ENCODE results near the gene MMP14. TPM values are rescaled to one million over a fixed set of nuclear protein-coding genes. Genes with fewer than 3 reads are reported as not detected.
"Not testable (repeated sequence)": the region's sequence is repeated elsewhere in the genome, so short reads cannot be mapped to it uniquely, and the experiment has no call there.

MMP14 gene
- total and polyA plus RNA-seq, 3 donors from 2014 or later: 14.2 to 54.6 (median 35.8) TPM

- H3K9me3 ChIP-seq: no peaks in the 10 kb centered on the region
- 0 to 3% methylated on average over 3 to 20 of the region's 20 CpGs for WGBS, 2 donors
- no peaks in the 10 kb centered on the region for H3K36me3 ChIP-seq (ENCODE audit: low read depth, missing control alignments)
- H3K4me3 ChIP-seq: peak overlapping the region; percentile 21 to 32
- H3K27me3 ChIP-seq: no peaks in the 10 kb centered on the region
- H3K27ac ChIP-seq: no peak overlapping the region
- peaks cover 22% of the 10 kb centered on the region for H3K4me1 ChIP-seq
- TF ChIP-seq, protein P1, sequence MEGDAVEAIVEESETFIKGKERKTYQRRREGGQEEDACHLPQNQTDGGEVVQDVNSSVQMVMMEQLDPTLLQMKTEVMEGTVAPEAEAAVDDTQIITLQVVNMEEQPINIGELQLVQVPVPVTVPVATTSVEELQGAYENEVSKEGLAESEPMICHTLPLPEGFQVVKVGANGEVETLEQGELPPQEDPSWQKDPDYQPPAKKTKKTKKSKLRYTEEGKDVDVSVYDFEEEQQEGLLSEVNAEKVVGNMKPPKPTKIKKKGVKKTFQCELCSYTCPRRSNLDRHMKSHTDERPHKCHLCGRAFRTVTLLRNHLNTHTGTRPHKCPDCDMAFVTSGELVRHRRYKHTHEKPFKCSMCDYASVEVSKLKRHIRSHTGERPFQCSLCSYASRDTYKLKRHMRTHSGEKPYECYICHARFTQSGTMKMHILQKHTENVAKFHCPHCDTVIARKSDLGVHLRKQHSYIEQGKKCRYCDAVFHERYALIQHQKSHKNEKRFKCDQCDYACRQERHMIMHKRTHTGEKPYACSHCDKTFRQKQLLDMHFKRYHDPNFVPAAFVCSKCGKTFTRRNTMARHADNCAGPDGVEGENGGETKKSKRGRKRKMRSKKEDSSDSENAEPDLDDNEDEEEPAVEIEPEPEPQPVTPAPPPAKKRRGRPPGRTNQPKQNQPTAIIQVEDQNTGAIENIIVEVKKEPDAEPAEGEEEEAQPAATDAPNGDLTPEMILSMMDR (IDR thresholded peaks at IDR 0.05): peak; percentile 88 to 93 (median 90)
- TF ChIP-seq POLR2A (IDR thresholded peaks at IDR 0.05): no peak
- intact Hi-C loops (cut with DNase I; ENCODE audit: low total_unique reads): loop anchor here (10.0 kb wide), 1 partner anchor 288 kb away; no protein-coding TSS in a partner anchor
- DNase-seq: peak; percentile 94
Measured at GRCh38 chr14:22852940-22853767, 16.8 kb downstream of the MMP14 start.

DNA sequence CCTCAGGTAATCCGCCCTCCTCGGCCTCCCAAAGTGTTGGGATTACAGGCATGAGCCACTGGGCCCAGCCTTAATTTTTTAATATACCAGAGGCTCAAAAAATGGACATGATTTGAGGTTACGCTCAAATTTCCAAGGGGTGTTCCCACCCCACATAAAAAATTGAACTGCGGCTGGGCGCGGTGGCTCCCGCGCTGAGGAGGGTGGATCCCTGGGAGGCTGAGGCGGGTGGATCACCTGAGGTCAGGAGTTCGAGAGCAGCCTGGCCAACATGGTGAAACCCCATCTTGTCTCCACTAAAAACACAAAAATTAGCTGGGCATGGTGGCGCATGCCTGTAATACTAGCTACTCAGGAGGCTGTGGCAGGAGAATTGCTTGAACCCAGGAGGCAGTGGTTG lies 17.9 kb downstream of the MMP14 start:
- H3K4me1 ChIP-seq: peaks cover 17% of the 10 kb centered on the region

DNA sequence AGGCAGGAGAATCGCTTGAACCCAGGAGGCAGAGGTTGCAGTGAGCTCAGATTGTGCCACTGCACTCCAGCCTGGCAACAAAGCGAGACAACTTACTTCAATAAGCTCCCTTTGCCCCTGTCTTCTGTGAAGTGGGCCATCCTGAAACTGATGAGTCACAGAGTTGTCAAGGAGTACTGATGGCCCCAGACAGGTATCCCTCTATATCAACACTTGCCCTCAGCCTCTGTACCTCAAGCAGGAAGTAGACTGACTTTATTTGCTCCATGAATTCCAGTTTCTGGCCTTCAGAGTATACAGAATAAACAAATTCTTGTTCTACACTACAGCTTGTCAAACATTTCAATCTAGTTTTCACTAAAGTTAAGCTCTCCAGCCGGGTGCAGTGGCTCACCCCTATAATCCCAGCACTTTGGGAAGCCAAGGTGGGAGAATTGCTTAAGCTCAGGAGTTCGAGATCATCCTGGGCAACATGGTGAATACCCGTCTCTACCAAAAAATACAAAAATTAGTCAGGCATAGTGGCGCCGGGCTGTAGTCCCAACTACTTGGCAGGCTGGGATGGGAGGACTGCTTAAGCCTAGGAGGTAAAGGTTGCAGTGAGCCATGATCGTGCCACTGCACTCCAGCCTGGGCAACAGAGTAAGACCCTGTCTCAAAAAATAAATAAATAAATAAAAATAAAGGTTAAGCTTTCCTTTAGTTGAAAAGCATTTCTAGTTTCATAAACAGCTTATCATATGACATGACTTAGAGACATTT lies 18.8 kb downstream of the MMP14 start:
- no peak for DNase-seq
- intact Hi-C loops (cut with DNase I; ENCODE audit: low total_unique reads): loop anchor here (10.0 kb wide), 1 partner anchor 290 kb away; no protein-coding TSS in a partner anchor
- H3K9me3 ChIP-seq: no peaks in the 10 kb centered on the region
- no peaks in the 10 kb centered on the region for H3K36me3 ChIP-seq (ENCODE audit: low read depth, missing control alignments)
- H3K27ac ChIP-seq: no peak overlapping the region
- H3K4me3 ChIP-seq: no peak overlapping the region
- no peaks in the 10 kb centered on the region for H3K27me3 ChIP-seq
- TF ChIP-seq, protein P1 (IDR thresholded peaks at IDR 0.05): no peak
- no peak for TF ChIP-seq POLR2A (IDR thresholded peaks at IDR 0.05)
- H3K4me1 ChIP-seq: peaks cover 11% of the 10 kb centered on the region
- WGBS, 2 donors: 93 to 95% methylated on average over 8 of the region's 8 CpGs

More for the DNA sequence above, 17.9 kb downstream of the MMP14 start:
- not testable (repeated sequence) for DNase-seq; H3K4me3 ChIP-seq; H3K36me3 ChIP-seq (ENCODE audit: low read depth, missing control alignments); H3K9me3 ChIP-seq; H3K27ac ChIP-seq; H3K27me3 ChIP-seq
- intact Hi-C loops (cut with DNase I; ENCODE audit: low total_unique reads): loop anchor here (10.0 kb wide), 1 partner anchor 289 kb away; no protein-coding TSS in a partner anchor
- 91 to 96% methylated on average over 11 of the region's 11 CpGs for WGBS, 2 donors

DNA sequence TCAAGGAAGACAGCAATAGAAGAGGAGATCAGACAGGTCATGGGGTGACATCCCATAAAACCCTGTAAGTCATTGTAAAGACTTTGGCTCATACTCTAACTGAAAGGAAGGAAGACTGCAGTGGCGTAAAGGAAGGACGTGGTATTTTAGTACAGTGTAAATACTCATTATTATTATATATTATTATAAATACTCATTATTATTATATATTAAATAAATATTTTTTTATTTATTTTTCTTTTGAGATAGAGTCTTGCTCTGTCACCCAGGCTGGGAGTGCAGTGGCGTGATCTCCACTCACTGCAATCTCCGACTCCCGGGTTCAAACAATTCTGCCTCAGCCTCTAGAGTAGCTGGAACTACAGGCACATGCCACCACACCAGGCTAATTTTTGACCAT lies 20.0 kb downstream of the MMP14 start:
- WGBS, 2 donors: 93 to 97% methylated on average over 5 of the region's 5 CpGs

DNA sequence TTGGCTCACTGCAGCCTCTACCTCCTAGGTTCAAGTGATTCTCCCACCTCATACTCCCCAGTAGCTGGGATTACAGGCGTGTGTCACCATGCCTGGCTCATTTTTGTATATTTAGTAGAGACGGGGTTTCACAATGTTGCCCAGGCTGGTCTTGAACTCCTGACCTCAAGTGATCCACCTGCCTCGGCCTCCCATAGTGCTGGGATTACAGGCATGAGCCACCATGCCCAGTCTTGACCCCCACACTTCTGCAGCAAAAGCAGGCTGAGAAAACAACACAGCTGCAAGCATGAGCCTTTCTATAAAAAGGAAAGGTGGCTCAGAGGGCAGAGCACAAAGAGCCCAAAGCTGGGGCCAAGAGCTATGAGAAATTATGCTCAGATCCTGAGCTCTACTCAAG lies 24.0 kb downstream of the MMP14 start:
- H3K9me3 ChIP-seq; intact Hi-C loops (cut with DNase I; ENCODE audit: low total_unique reads); H3K36me3 ChIP-seq (ENCODE audit: low read depth, missing control alignments); H3K27me3 ChIP-seq; H3K4me3 ChIP-seq; H3K4me1 ChIP-seq; DNase-seq; H3K27ac ChIP-seq: not testable (repeated sequence)
- whole genome bisulfite sequencing, 2 donors: 79 to 82% methylated on average over 3 of the region's 3 CpGs

More for the DNA sequence above, 20.0 kb downstream of the MMP14 start:
- TF ChIP-seq POLR2A (IDR thresholded peaks at IDR 0.05): no peak
- TF ChIP-seq, protein P1 (IDR thresholded peaks at IDR 0.05): no peak
- Histone ChIP-seq H3K4me3 (no peak overlapping the region), H3K27me3 (no peaks in the 10 kb centered on the region), H3K9me3 (no peaks in the 10 kb centered on the region), H3K27ac (no peak overlapping the region), H3K36me3 (ENCODE audit: low read depth, missing control alignments) (no peaks in the 10 kb centered on the region), H3K4me1 (peaks cover 5% of the 10 kb centered on the region)
- DNase-seq: no peak
- intact Hi-C loops (cut with DNase I; ENCODE audit: low total_unique reads): loop anchor here (10.0 kb wide), 1 partner anchor 292 kb away; no protein-coding TSS in a partner anchor

Measured in testis (tissue), 3 donors.